RWPE2 (cell line): Measurements from ENCODE around the gene NAA60.

ENCODE experiments used
- ATAC-seq: fragments of 200-7000 bp; cut with Tn5 transposase; 3 replicates; pipeline ENCODE4 v1.9.1; 2021; ENCODE audit warnings: low read depth
- DNase-seq: peaks from one replicate; pipeline ENCODE4 v3.0.0-alpha.2; 2020; ENCODE audit warnings: low spot score
- H3K27ac ChIP-seq: fragments of 450-650 bp; 2 replicates; pipeline ENCODE4 v1.5.1; 2017; ENCODE audit warnings: mild to moderate bottlenecking; ENCODE audit not compliant: poor library complexity, severe bottlenecking
- H3K27me3 ChIP-seq: fragments of 250-450 bp; sonication (Bioruptor Pico); 2 replicates; pipeline ENCODE4 v1.5.1; 2021; ENCODE audit warnings: mild to moderate bottlenecking, moderate library complexity; ENCODE audit not compliant: insufficient read depth, poor library complexity, severe bottlenecking
- H3K36me3 ChIP-seq: fragments of 250-450 bp; sonication (Bioruptor Pico); 2 replicates; pipeline ENCODE4 v1.5.1; 2020; ENCODE audit warnings: low read depth, mild to moderate bottlenecking, moderate library complexity
- H3K4me1 ChIP-seq: fragments of 250-450 bp; sonication (Bioruptor Pico); 2 replicates; pipeline ENCODE4 v1.5.1; 2021; ENCODE audit warnings: mild to moderate bottlenecking, moderate library complexity; ENCODE audit not compliant: insufficient read depth, poor library complexity, severe bottlenecking
- H3K4me3 ChIP-seq: fragments of 250-450 bp; sonication (Bioruptor Pico); 2 replicates; pipeline ENCODE4 v1.5.1; 2021; ENCODE audit warnings: mild to moderate bottlenecking, moderate library complexity; ENCODE audit not compliant: severe bottlenecking
- H3K9me3 ChIP-seq: fragments of 250-450 bp; sonication (Bioruptor Pico); 2 replicates; pipeline ENCODE4 v1.5.1; 2021; ENCODE audit warnings: mild to moderate bottlenecking, moderate library complexity; ENCODE audit not compliant: severe bottlenecking
- TF ChIP-seq, protein P1 (sequence below): fragments of 450-650 bp; IDR thresholded peaks from one replicate; pipeline ENCODE4 v1.5.1; 2017; ENCODE audit warnings: mild to moderate bottlenecking, moderate library complexity; ENCODE audit not compliant: poor library complexity, severe bottlenecking

The NAA60 gene

DNA sequence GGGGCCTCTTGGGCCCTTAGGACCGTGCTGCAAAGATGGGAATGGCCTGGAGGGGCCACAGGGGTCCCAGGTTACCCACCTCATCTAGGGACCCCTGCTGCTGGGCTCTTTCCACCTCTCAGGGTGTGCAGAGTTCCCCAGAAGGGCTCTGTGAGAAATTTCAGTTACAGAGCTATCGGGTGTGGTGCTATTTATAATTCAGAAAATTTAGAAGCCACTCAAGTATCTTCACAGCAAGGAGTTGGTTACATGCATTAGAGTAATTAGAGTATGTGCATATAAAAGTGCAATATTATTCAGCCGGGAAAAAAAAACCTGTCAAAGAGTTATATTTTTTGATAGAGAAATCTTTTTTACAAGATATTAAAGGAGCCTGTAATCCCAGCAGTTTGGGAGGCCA is 32.9 kb downstream of the NAA60 start:
- no peak for ATAC-seq

DNA sequence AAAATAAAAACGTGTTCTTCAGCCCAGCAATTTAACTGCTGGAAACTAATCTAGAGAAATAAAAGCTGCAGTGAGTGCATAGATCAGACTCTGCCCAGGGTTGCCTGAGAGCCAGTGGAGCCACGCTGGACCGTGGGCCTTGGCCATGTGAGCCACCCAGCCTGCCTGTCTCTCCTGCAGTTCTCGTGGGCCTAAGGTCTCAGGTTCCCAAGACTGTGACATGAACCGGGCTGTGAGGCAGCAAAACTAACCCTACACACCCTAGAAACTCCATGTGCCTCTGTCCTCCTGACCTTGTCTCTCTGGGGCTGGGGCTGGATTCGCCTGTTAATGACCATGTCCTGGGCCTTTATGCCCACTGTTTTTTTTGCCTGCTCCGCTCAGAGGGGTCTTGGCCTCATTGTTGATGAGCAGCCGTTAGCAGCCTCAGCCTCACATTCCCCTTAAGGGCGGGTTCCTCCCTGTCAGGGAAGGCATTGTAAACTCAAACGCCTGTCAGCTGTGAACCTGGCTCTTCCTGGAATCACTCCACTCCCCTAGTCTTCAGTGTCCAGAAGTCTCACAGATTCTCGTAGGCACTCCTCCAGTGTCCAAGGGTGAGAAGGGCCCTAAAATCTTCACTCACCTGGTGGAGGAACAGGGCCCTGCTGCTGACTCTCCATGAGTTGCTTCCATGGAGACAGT is 34.9 kb downstream of the NAA60 start:
- Histone ChIP-seq H3K9me3 (no peaks in the 10 kb centered on the region), H3K36me3 (peaks cover 55% of the 10 kb centered on the region), H3K4me3 (no peak overlapping the region), H3K27ac (no peak overlapping the region), H3K27me3 (no peaks in the 10 kb centered on the region), H3K4me1 (no peaks in the 10 kb centered on the region)
- DNase-seq: no peak
- ATAC-seq: no peak
- TF ChIP-seq, protein P1, sequence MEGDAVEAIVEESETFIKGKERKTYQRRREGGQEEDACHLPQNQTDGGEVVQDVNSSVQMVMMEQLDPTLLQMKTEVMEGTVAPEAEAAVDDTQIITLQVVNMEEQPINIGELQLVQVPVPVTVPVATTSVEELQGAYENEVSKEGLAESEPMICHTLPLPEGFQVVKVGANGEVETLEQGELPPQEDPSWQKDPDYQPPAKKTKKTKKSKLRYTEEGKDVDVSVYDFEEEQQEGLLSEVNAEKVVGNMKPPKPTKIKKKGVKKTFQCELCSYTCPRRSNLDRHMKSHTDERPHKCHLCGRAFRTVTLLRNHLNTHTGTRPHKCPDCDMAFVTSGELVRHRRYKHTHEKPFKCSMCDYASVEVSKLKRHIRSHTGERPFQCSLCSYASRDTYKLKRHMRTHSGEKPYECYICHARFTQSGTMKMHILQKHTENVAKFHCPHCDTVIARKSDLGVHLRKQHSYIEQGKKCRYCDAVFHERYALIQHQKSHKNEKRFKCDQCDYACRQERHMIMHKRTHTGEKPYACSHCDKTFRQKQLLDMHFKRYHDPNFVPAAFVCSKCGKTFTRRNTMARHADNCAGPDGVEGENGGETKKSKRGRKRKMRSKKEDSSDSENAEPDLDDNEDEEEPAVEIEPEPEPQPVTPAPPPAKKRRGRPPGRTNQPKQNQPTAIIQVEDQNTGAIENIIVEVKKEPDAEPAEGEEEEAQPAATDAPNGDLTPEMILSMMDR: no peak

More for the DNA sequence above, 32.9 kb downstream of the NAA60 start:
- H3K36me3 ChIP-seq: peaks cover 42% of the 10 kb centered on the region
- H3K4me3 ChIP-seq: no peak overlapping the region
- TF ChIP-seq, protein P1: no peak
- H3K27ac ChIP-seq: no peak overlapping the region
- no peaks in the 10 kb centered on the region for H3K4me1 ChIP-seq
- no peaks in the 10 kb centered on the region for H3K27me3 ChIP-seq
- no peak for DNase-seq
- H3K9me3 ChIP-seq: no peaks in the 10 kb centered on the region

DNA sequence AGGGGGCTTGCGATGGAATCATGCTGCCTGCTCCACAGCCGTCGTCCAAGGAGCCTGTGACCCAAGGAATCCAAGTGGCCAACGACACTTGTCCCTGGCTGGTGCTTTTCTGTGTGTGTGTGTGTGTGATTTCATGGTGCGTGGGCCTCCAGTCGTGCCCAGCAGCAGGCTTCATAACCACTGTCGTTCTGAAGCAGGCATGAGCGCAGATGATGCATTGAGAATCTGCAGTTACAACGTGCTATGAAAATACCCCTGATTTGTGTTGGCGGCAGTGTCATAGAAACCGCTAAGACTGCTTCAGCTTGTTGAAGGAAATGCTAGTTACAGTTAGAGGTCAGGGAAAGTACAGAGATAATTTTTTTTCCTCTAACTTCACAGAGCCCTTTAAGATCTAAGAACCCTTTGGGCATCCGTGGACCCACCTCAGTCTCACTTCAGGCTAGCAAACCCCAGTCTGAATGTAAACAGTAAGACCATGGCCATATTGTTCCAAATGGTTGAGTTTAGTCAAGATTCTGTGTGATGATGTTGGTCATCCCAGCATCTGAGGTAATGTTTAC is 36.3 kb downstream of the NAA60 start:
- no peaks in the 10 kb centered on the region for H3K27me3 ChIP-seq
- no peaks in the 10 kb centered on the region for H3K4me1 ChIP-seq
- no peak overlapping the region for H3K27ac ChIP-seq
- ATAC-seq (no peak), DNase-seq (no peak)
- no peaks in the 10 kb centered on the region for H3K9me3 ChIP-seq
- peaks cover 60% of the 10 kb centered on the region for H3K36me3 ChIP-seq
- no peak overlapping the region for H3K4me3 ChIP-seq
- TF ChIP-seq, protein P1: no peak

- no peak for DNase-seq
Observed at GRCh38 chr16:3480901-3481695, 37.6 kb downstream of the NAA60 start.

More at GRCh38 chr16:3480901-3481695, 37.6 kb downstream of the NAA60 start:
- peaks cover 57% of the 10 kb centered on the region for H3K36me3 ChIP-seq
- TF ChIP-seq, protein P1: no peak
- H3K4me1 ChIP-seq: no peaks in the 10 kb centered on the region
- H3K9me3 ChIP-seq: no peaks in the 10 kb centered on the region
- H3K4me3 ChIP-seq: no peak overlapping the region
- no peak for ATAC-seq
- H3K27me3 ChIP-seq: no peaks in the 10 kb centered on the region
- no peak overlapping the region for H3K27ac ChIP-seq
